HepG2 (cell line): Measurements from ENCODE around the gene USP25. TPM values are rescaled to one million over a fixed set of nuclear protein-coding genes. Genes with fewer than 3 reads are reported as not detected.

Source experiments
- ATAC-seq: fragments of 200-7000 bp; cut with Tn5 transposase; 3 replicates; pipeline ENCODE4 v1.9.1; 2020; ENCODE audit warnings: mild to moderate bottlenecking, moderate library complexity
- BruUV-seq: library from RNA; stranded (reverse); fragments of 400-500 nt; replicated peaks from 2 replicates; lab custom pipeline; 2021; lab: Mats Ljungman, UMichigan
- CTCF ChIA-PET: fragments of 300-600 bp; formaldehyde crosslinking; extraction: SDS; loops from one replicate; lab custom pipeline; 2021; ENCODE audit warnings: low total read pairs, inconsistent platforms, low intra/inter-chr PET ratio; lab: Yijun Ruan, JAX
- POLR2A ChIA-PET: fragments of 350-600 bp; sonication (Branson Sonifier 250); formaldehyde crosslinking; loops from one replicate; lab custom pipeline; 2020; ENCODE audit warnings: antibody characterized with exemption, inconsistent platforms; lab: Yijun Ruan, JAX
- DNase-seq: peaks from one replicate; pipeline ENCODE4 v3.0.0-alpha.2; 2015; ENCODE audit warnings: low spot score
- FAIRE-seq: peaks from 3 replicates; lab custom pipeline; 2011; peaks lifted over from hg19 to GRCh38; lab: Jason Lieb, UNC
- H2AFZ ChIP-seq: one replicate; pipeline ENCODE4 v1.6.1; 2011; ENCODE audit warnings: low read length, inconsistent platforms
- H3K27ac ChIP-seq: fragments of 300-600 bp; 3 replicates; pipeline ENCODE4 v1.8.0; 2011; ENCODE audit warnings: mixed run types, mild to moderate bottlenecking, mixed read lengths, low read length, inconsistent platforms; ENCODE audit not compliant: insufficient read depth; ENCODE audit errors: extremely low read length
- H3K27me3 ChIP-seq, 2 experiments: fragments of 200-600 bp in 1 of 2; 2 replicates in 1 of 2; 3 replicates in 1 of 2; pipeline versions ENCODE4 v1.6.0 to v1.8.0; 2011; ENCODE audit warnings: low read length in 2 of 2, mild to moderate bottlenecking in 2 of 2, moderate library complexity in 2 of 2, inconsistent platforms in 1 of 2; ENCODE audit not compliant: insufficient read depth in 2 of 2, control insufficient read depth in 1 of 2
- H3K36me3 ChIP-seq, 2 experiments: fragments of 200-600 bp in 1 of 2; replicated peaks in 1 of 2; 2 replicates in 1 of 2; 3 replicates in 1 of 2; pipeline versions ENCODE4 v1.5.1 to v1.8.0; 2011; ENCODE audit warnings: low read length in 2 of 2, inconsistent platforms in 1 of 2; ENCODE audit not compliant: insufficient read depth in 2 of 2, control insufficient read depth in 1 of 2
- H3K4me1 ChIP-seq: 2 replicates; pipeline ENCODE4 v1.5.1; 2012; ENCODE audit warnings: low read length, inconsistent platforms; ENCODE audit not compliant: insufficient read depth
- H3K4me2 ChIP-seq: 2 replicates; pipeline ENCODE4 v1.6.0; 2011; ENCODE audit warnings: low read depth, low read length, inconsistent platforms
- H3K4me3 ChIP-seq, 3 experiments: fragments of 200-600 bp in 1 of 3; sonication (generic), shearing (Covaris generic) in 1 of 3; replicated peaks in 1 of 3; 2 replicates each; pipeline ENCODE4 v1.5.1; 2011 to 2016; ENCODE audit warnings: low read length in 3 of 3, inconsistent platforms in 2 of 3, low read depth in 2 of 3, mild to moderate bottlenecking in 2 of 3, control low read depth in 1 of 3, mixed read lengths in 1 of 3; ENCODE audit not compliant: insufficient read depth in 1 of 3
- H3K79me2 ChIP-seq: one replicate; pipeline ENCODE4 v1.6.1; 2011; ENCODE audit warnings: low read length, inconsistent platforms; ENCODE audit not compliant: insufficient read depth
- H3K9ac ChIP-seq: 2 replicates; pipeline ENCODE4 v1.6.0; 2011; ENCODE audit warnings: mild to moderate bottlenecking, low read depth, low read length, inconsistent platforms; ENCODE audit not compliant: insufficient read depth
- H3K9me3 ChIP-seq: 2 replicates; pipeline ENCODE4 v1.5.1; 2012; ENCODE audit warnings: mild to moderate bottlenecking, low read length
- H4K20me1 ChIP-seq: 2 replicates; pipeline ENCODE4 v1.6.0; 2011; ENCODE audit warnings: inconsistent platforms, mild to moderate bottlenecking, low read length, moderate library complexity; ENCODE audit not compliant: insufficient read depth
- CBX1 ChIP-seq: IDR thresholded peaks from one replicate; pipeline ENCODE4 v1.6.1; 2016; ENCODE audit warnings: antibody characterized with exemption, low read depth
- DPF2 ChIP-seq: sonication (generic); formaldehyde crosslinking; IDR thresholded peaks from 2 replicates; pipeline ENCODE4 v1.4.0; 2020; ENCODE audit warnings: mild to moderate bottlenecking, low read depth, missing genetic modification reagents, borderline replicate concordance
- FOXO4 ChIP-seq: sonication (generic); formaldehyde crosslinking; conservative IDR thresholded peaks from 2 replicates; pipeline ENCODE4 v1.8.1; 2023; ENCODE audit warnings: missing genetic modification reagents
- MAFK ChIP-seq, 2 experiments: IDR thresholded peaks in 1 of 2; conservative IDR thresholded peaks in 1 of 2; 2 replicates each; pipeline ENCODE4 v1.6.1; 2011; ENCODE audit warnings: improper control_type of control experiment in 2 of 2, low read length in 2 of 2
- SMAD1 ChIP-seq: sonication (generic); formaldehyde crosslinking; IDR thresholded peaks from 2 replicates; pipeline ENCODE4 v1.4.0; 2020; ENCODE audit warnings: missing genetic modification reagents, low read depth, mild to moderate bottlenecking, borderline replicate concordance
- ZNF460 ChIP-seq: sonication (generic); formaldehyde crosslinking; IDR thresholded peaks from 2 replicates; pipeline ENCODE4 v1.5.1; 2020; ENCODE audit warnings: missing genetic modification reagents, mild to moderate bottlenecking, borderline replicate concordance
- ZNF572 ChIP-seq: sonication (generic); formaldehyde crosslinking; IDR thresholded peaks from 2 replicates; pipeline ENCODE4 v1.5.1; 2020; ENCODE audit warnings: mild to moderate bottlenecking, missing genetic modification reagents
- WGBS: methylation state at CpG from one replicate; pipeline ENCODE4 v1.1.6; 2017; ENCODE audit warnings: low lambda C conversion rate; 5-methylcytosine and 5-hydroxymethylcytosine counted together
- in situ Hi-C: cut with HindIII; loops from 2 replicates; pipeline ENCODE4 v1.10.0; 2017; ENCODE audit warnings: low pct_unique_long_range_greater_than_20kb; ENCODE audit not compliant: extremely low pct_ligation_motif_present
- intact Hi-C: fragments of 100-400 bp; cut with micrococcal nuclease; formaldehyde crosslinking; loops from one replicate; pipeline ENCODE4 v1.10.0; 2022; ENCODE audit not compliant: unreplicated experiment
- polyA plus RNA-seq, 8 experiments: library from polyadenylated mRNA; depleted of rRNA in 3 of 8; stranded (reverse) in 7 of 8; unstranded in 1 of 8; fragments of >200 nt; fragmentation: Illumina TruSeq in 4 of 8; extraction: Trizol in 4 of 8; gene quantifications; 2 replicates each; pipeline versions ENCODE4 v1.2.1 to v1.2.3, GENCODE V29; 2011 to 2016; ENCODE audit warnings: low read depth in 4 of 8, missing spikeins in 1 of 8, mixed read lengths in 1 of 8; ENCODE audit not compliant: insufficient read depth in 1 of 8
- total RNA-seq, 5 experiments: library from RNA; depleted of rRNA; stranded (reverse); fragments of >200 nt; fragmentation: Illumina TruSeq; extraction: Trizol; gene quantifications; 2 replicates each; pipeline ENCODE4 v1.2.3, GENCODE V29; 2016; ENCODE audit warnings: low read depth in 1 of 5

USP25 gene
- total and polyA plus RNA-seq, 2 of the 13 experiments (the other 11 are each of a cell fraction or from before 2014, with no cell fraction given), result 12.4 to 26.3 TPM

- in situ Hi-C loops, result no loop called here
- no peaks in the 10 kb centered on the region for H3K36me3 ChIP-seq
- DNase-seq (no peak), ATAC-seq (no peak), FAIRE-seq (no peak)
- WGBS, result 97% methylated on average over 4 of the region's 4 CpGs
- ChIA-PET POLR2A (no interaction called here), CTCF (no interaction called here)
- H2AFZ ChIP-seq, result no peak overlapping the region
- H3K79me2 ChIP-seq, result no peaks in the 10 kb centered on the region
- intact Hi-C loops, result no loop called here
- no peaks in the 10 kb centered on the region for H4K20me1 ChIP-seq
- H3K9ac ChIP-seq, result no peak overlapping the region
- BruUV-seq, result no TSS peak
- H3K9me3 ChIP-seq, result no peaks in the 10 kb centered on the region
- no peak overlapping the region for H3K4me2 ChIP-seq
- TF ChIP-seq ZNF572 (CRISPR knock-in tag) (no peak), ZNF460 (CRISPR knock-in tag) (no peak), DPF2 (CRISPR knock-in tag) (no peak)
- no peaks in the 10 kb centered on the region for H3K4me1 ChIP-seq
- H3K27me3 ChIP-seq, result no peaks in the 10 kb centered on the region
- no peak overlapping the region for H3K27ac ChIP-seq
- H3K4me3 ChIP-seq, result no peak overlapping the region
Observed at GRCh38 chr21:15848634-15849560, 119.1 kb downstream of the USP25 start.

GRCh38 chr21:15849927-15850326 is 120.1 kb downstream of the USP25 start:
- BruUV-seq, result no TSS peak
- CTCF ChIA-PET, result no interaction called here
- Histone ChIP-seq H3K27ac (no peak overlapping the region), H3K79me2 (no peaks in the 10 kb centered on the region), H3K4me3 (no peak overlapping the region), H3K9ac (no peak overlapping the region), H3K36me3 (no peaks in the 10 kb centered on the region), H4K20me1 (no peaks in the 10 kb centered on the region), H3K9me3 (no peaks in the 10 kb centered on the region), H3K4me2 (no peak overlapping the region), H3K27me3 (no peaks in the 10 kb centered on the region), H2AFZ (no peak overlapping the region), H3K4me1 (no peaks in the 10 kb centered on the region)
- intact Hi-C loops (no loop called here), in situ Hi-C loops (no loop called here)
- no peak for ATAC-seq
- 92% methylated on average over 2 of the region's 2 CpGs for whole genome bisulfite sequencing
- no peak for DNase-seq
- TF ChIP-seq CBX1 (no peak), MAFK (conservative IDR thresholded peaks at IDR 0.05 in 1 of 2, IDR thresholded peaks at IDR 0.05 in 1 of 2; ENCODE audit: low read length in 2 of 2) (peak; percentile 43 to 73; a peak in 2 of 4 replicates), SMAD1 (CRISPR knock-in tag) (no peak), FOXO4 (no peak)
- FAIRE-seq, result no peak
- POLR2A ChIA-PET, result no interaction called here
